Lung (tissue), 12 donors: Measurements from ENCODE around the gene BMAL1. TPM values are rescaled to one million over a fixed set of nuclear protein-coding genes. Genes with fewer than 3 reads are reported as not detected.

Experiments
- ATAC-seq: fragments of 200-7000 bp; cut with Tn5 transposase; one replicate; pipeline ENCODE4 v1.9.1; 2020; ENCODE audit warnings: moderate number of reproducible peaks; ENCODE audit not compliant: insufficient read depth, low FRiP score
- DNase-seq, 3 donors: peaks; one replicate each; pipeline ENCODE4 v3.0.0-alpha.2; 2013 to 2017
- H3K27ac ChIP-seq, 2 donors: one replicate each; pipeline ENCODE4 v1.5.1; 2013; ENCODE audit warnings: mild to moderate bottlenecking in 2 of 2, moderate library complexity in 2 of 2, control low read depth in 1 of 2, inconsistent platforms in 1 of 2, low read depth in 1 of 2, low read length in 1 of 2
- H3K27me3 ChIP-seq, 3 donors: one replicate each; pipeline ENCODE4 v1.5.1; 2013; ENCODE audit warnings: low read length in 2 of 3; ENCODE audit not compliant: control insufficient read depth in 3 of 3, insufficient read depth in 3 of 3
- H3K36me3 ChIP-seq, 4 donors: one replicate each; pipeline ENCODE4 v1.5.1; 2013; ENCODE audit warnings: low read length in 4 of 4, mild to moderate bottlenecking in 1 of 4, moderate library complexity in 1 of 4; ENCODE audit not compliant: control insufficient read depth in 4 of 4, insufficient read depth in 4 of 4
- H3K4me1 ChIP-seq, 5 donors: one replicate each; pipeline ENCODE4 v1.5.1; 2013; ENCODE audit warnings: low read length in 5 of 5, mild to moderate bottlenecking in 2 of 5, moderate library complexity in 1 of 5; ENCODE audit not compliant: control insufficient read depth in 5 of 5, insufficient read depth in 5 of 5
- H3K4me3 ChIP-seq: one replicate; pipeline ENCODE4 v1.5.1; 2013; ENCODE audit warnings: mild to moderate bottlenecking, control low read depth, moderate library complexity
- H3K9ac ChIP-seq, 2 donors: one replicate each; pipeline ENCODE4 v1.5.1; 2013; ENCODE audit warnings: low read length in 2 of 2, control low read depth in 1 of 2; ENCODE audit not compliant: insufficient read depth in 1 of 2
- H3K9me3 ChIP-seq, 4 donors: one replicate each; pipeline ENCODE4 v1.5.1; 2013; ENCODE audit warnings: low read length in 3 of 4, mild to moderate bottlenecking in 1 of 4, moderate library complexity in 1 of 4; ENCODE audit not compliant: control insufficient read depth in 4 of 4, insufficient read depth in 3 of 4
- WGBS, 2 donors: extraction: QIAGEN DNeasy Blood & Tissue Kit; methylation state at CpG; one replicate each; pipeline ENCODE4 v1.1.7; 2013; 5-methylcytosine and 5-hydroxymethylcytosine counted together
- polyA plus RNA-seq, 2 donors: library from polyadenylated mRNA; stranded (reverse); fragments of 200-250 nt; gene quantifications; one replicate each; pipeline ENCODE4 v1.2.1, GENCODE V29; 2013
- total RNA-seq, 2 donors: library from RNA; depleted of rRNA in 1 of 2; stranded (reverse); fragments of >200 nt in 1 of 2; gene quantifications; one replicate each; pipeline ENCODE4 v1.2.1, GENCODE V29; 2014 to 2021
- TF ChIP-seq, protein P1 (sequence below): IDR thresholded peaks from 2 replicates; pipeline ENCODE4 v1.5.1; 2012; ENCODE audit warnings: mild to moderate bottlenecking; ENCODE audit errors: control extremely low read depth, extremely low read depth
- donor health status: control.
- donor health status: control.
- donor health status: Bipolar disorder and iron deficiency.
- donor health status: healthy.
- donor health status: DM: yes; HTN: yes; CAD: no.

The BMAL1 gene
- total and polyA plus RNA-seq, 4 donors = 13.4 to 38.0 (median 26.2) TPM

- 88 to 98% methylated on average over 2 of the region's 2 CpGs for WGBS, 2 donors
- TF ChIP-seq, protein P1, sequence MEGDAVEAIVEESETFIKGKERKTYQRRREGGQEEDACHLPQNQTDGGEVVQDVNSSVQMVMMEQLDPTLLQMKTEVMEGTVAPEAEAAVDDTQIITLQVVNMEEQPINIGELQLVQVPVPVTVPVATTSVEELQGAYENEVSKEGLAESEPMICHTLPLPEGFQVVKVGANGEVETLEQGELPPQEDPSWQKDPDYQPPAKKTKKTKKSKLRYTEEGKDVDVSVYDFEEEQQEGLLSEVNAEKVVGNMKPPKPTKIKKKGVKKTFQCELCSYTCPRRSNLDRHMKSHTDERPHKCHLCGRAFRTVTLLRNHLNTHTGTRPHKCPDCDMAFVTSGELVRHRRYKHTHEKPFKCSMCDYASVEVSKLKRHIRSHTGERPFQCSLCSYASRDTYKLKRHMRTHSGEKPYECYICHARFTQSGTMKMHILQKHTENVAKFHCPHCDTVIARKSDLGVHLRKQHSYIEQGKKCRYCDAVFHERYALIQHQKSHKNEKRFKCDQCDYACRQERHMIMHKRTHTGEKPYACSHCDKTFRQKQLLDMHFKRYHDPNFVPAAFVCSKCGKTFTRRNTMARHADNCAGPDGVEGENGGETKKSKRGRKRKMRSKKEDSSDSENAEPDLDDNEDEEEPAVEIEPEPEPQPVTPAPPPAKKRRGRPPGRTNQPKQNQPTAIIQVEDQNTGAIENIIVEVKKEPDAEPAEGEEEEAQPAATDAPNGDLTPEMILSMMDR = no peak
- no peak overlapping the region for H3K27ac ChIP-seq
- no peak overlapping the region for H3K9ac ChIP-seq
- no peak overlapping the region for H3K4me3 ChIP-seq
- ATAC-seq = no peak
- no peak for DNase-seq
- H3K36me3 ChIP-seq = peaks cover 0 to 4% (median 0%) of the 10 kb centered on the region in 4 donors
- H3K4me1 ChIP-seq = peaks cover 0 to 9% (median 0%) of the 10 kb centered on the region in 5 donors
- no peaks in the 10 kb centered on the region for H3K27me3 ChIP-seq
- no peaks in the 10 kb centered on the region for H3K9me3 ChIP-seq
These were observed 43.8 kb downstream of the BMAL1 start for GRCh38 chr11:13321431-13321830.

DNA sequence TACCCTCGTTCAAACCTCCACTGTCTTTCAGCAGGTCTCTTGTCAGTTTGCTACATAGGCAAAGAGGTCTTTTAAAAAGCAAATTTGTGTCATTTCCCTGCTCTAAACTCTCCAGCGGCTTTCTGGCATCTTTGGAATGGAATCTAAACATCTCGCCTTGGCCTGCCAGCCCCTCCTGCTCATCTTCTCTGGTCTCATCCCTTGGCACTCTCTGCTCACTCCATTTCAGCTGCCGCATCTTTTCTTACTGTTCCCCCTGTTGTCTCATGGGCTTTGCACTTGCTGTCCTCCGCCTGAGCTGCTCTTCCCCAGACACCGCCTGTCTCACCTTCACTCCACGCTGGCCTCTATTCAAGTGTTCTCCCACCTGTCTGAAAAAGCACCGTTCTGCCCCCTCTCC is 46.6 kb downstream of the BMAL1 start:
- 92 to 93% methylated on average over 8 of the region's 8 CpGs for WGBS, 2 donors
- H3K36me3 ChIP-seq = peaks cover 0 to 4% (median 0%) of the 10 kb centered on the region in 4 donors
- no peaks in the 10 kb centered on the region for H3K27me3 ChIP-seq
- H3K4me1 ChIP-seq = peaks cover 0 to 4% (median 2%) of the 10 kb centered on the region in 5 donors
- no peak overlapping the region for H3K4me3 ChIP-seq
- no peak overlapping the region for H3K27ac ChIP-seq
- no peak for DNase-seq
- ATAC-seq = no peak
- TF ChIP-seq, protein P1 = no peak
- no peaks in the 10 kb centered on the region for H3K9me3 ChIP-seq
- no peak overlapping the region for H3K9ac ChIP-seq

DNA sequence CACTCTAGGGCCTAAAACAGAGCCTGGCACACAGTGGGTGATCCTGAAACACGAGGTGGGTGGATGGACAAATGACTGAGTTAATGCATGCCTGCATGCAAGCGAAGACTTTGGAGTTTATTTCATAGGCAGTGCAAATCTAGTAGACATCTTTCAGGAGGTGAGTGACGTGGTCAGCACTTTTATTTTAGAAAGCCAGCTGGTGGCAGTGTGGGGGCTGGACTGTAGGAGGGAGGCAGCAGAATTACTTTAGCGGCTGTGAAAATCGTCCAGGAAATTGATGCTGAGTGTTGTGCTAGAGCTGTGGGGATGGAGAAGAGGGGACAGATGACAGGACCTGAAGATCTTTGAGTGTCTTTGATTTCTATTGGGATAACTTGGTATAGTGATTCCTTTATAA is 47.1 kb downstream of the BMAL1 start:
- DNase-seq (no peak), ATAC-seq (no peak)
- Histone ChIP-seq H3K9ac (no peak overlapping the region), H3K4me3 (no peak overlapping the region), H3K27me3 (no peaks in the 10 kb centered on the region), H3K9me3 (no peaks in the 10 kb centered on the region), H3K36me3 (peaks cover 0 to 4% (median 0%) of the 10 kb centered on the region in 4 donors), H3K27ac (no peak overlapping the region), H3K4me1 (peaks cover 0 to 6% (median 2%) of the 10 kb centered on the region in 5 donors)
- TF ChIP-seq, protein P1 = no peak
- 79 to 87% methylated on average over 5 of the region's 5 CpGs for WGBS, 2 donors

- ATAC-seq (no peak), DNase-seq (peak in 1 of 3 donors; percentile 21)
- WGBS, 2 donors = 64 to 77% methylated on average over 4 of the region's 4 CpGs
- Histone ChIP-seq H3K4me3 (no peak overlapping the region), H3K4me1 (peaks cover 0 to 15% (median 8%) of the 10 kb centered on the region in 5 donors), H3K27me3 (no peaks in the 10 kb centered on the region), H3K9ac (no peak overlapping the region), H3K27ac (no peak overlapping the region), H3K36me3 (peaks cover 0 to 2% (median 0%) of the 10 kb centered on the region in 4 donors), H3K9me3 (no peaks in the 10 kb centered on the region)
- TF ChIP-seq, protein P1 = no peak
These were observed 49.8 kb downstream of the BMAL1 start for GRCh38 chr11:13327421-13327820.
